Type B pancreatic cell (in vitro differentiated cells): ENCODE data around the gene CCAR1. TPM values are rescaled to one million over a fixed set of nuclear protein-coding genes. Genes with fewer than 3 reads are reported as not detected.
"Not testable (repeated sequence)": the region's sequence is repeated elsewhere in the genome, so short reads cannot be mapped to it uniquely, and the experiment has no call there.

ENCODE experiments used
- DNase-seq: peaks from one replicate; pipeline ENCODE4 v3.0.0; 2021; ENCODE audit warnings: mixed read lengths; ENCODE audit not compliant: unreplicated experiment; ENCODE audit errors: extremely low spot score
- H3K27ac Mint-ChIP-seq: 2 replicates; pipeline ENCODE4 v1.8.0; 2021; ENCODE audit warnings: mild to moderate bottlenecking, mixed read lengths
- H3K27me3 Mint-ChIP-seq: 2 replicates; pipeline ENCODE4 v1.8.0; 2021; ENCODE audit warnings: mixed read lengths
- H3K36me3 Mint-ChIP-seq: 2 replicates; pipeline ENCODE4 v1.8.0; 2021; ENCODE audit warnings: mixed read lengths
- H3K4me1 Mint-ChIP-seq: one replicate; pipeline ENCODE4 v1.8.0; 2021; ENCODE audit warnings: mixed read lengths; ENCODE audit not compliant: unreplicated experiment
- H3K4me3 Mint-ChIP-seq: 2 replicates; pipeline ENCODE4 v1.8.0; 2021; ENCODE audit warnings: mild to moderate bottlenecking, mixed read lengths
- H3K9me3 Mint-ChIP-seq: 2 replicates; pipeline ENCODE4 v1.8.0; 2021; ENCODE audit warnings: mixed read lengths
- microRNA-seq: library from miRNA; unstranded; fragments of <30 nt; microRNA quantifications from one replicate; pipeline ENCODE4, GENCODE V29; 2020
- total RNA-seq: library from RNA; stranded (reverse); gene quantifications from 2 replicates; pipeline ENCODE4 v1.2.1, GENCODE V29; 2021; ENCODE audit warnings: low replicate concordance
- TF ChIP-seq, protein P1 (sequence below): fragments of 200-600 bp; sonication (generic); conservative IDR thresholded peaks from 2 replicates; pipeline ENCODE4 v1.5.0; 2021; ENCODE audit warnings: antibody characterized with exemption, mild to moderate bottlenecking

The CCAR1 gene
- total RNA-seq, 1 donor from 2014 or later: 109 TPM

GRCh38 chr10:68837626-68838322 lies 116.7 kb downstream of the CCAR1 start:
- Mint-ChIP-seq H3K27me3 (no peaks in the 10 kb centered on the region), H3K9me3 (no peaks in the 10 kb centered on the region), H3K36me3 (no peaks in the 10 kb centered on the region), H3K27ac (no peak overlapping the region), H3K4me1 (no peaks in the 10 kb centered on the region), H3K4me3 (no peak overlapping the region)
- DNase-seq: no peak
- TF ChIP-seq, protein P1, sequence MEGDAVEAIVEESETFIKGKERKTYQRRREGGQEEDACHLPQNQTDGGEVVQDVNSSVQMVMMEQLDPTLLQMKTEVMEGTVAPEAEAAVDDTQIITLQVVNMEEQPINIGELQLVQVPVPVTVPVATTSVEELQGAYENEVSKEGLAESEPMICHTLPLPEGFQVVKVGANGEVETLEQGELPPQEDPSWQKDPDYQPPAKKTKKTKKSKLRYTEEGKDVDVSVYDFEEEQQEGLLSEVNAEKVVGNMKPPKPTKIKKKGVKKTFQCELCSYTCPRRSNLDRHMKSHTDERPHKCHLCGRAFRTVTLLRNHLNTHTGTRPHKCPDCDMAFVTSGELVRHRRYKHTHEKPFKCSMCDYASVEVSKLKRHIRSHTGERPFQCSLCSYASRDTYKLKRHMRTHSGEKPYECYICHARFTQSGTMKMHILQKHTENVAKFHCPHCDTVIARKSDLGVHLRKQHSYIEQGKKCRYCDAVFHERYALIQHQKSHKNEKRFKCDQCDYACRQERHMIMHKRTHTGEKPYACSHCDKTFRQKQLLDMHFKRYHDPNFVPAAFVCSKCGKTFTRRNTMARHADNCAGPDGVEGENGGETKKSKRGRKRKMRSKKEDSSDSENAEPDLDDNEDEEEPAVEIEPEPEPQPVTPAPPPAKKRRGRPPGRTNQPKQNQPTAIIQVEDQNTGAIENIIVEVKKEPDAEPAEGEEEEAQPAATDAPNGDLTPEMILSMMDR: no peak

DNA sequence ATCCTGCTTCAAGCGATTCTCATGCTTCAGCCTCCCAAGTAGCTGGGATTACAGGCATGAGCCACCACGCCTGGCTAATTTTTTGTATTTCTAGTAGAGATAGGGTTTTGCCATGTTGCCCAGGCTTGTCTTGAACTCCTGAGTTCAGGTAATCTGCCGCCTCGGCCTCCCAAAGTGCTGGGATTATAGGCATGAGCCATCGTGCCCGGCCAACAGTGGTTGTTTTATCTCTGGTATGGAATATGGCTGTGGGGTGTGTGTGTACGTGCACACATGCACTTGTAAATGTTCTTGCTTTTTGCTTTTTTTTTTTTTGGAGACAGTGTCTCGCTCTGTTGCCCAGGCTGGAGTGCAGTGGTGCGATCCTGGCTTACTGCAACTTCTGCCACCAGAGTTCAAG lies 119.6 kb downstream of the CCAR1 start:
- not testable (repeated sequence) for H3K4me3 Mint-ChIP-seq, H3K9me3 Mint-ChIP-seq, H3K4me1 Mint-ChIP-seq, DNase-seq, H3K27ac Mint-ChIP-seq, H3K36me3 Mint-ChIP-seq, H3K27me3 Mint-ChIP-seq

Small RNA genes lying within 50 kb of the gene (microRNA-seq; reads per million reads assigned to microRNA genes)
- not detected for gene MIR1254-1

Other genes with a start within 250 kb of the CCAR1 start
- 10.7 and 27.6 TPM in 2 replicates for gene DNA2, start 249.3 kb upstream of the CCAR1 start, total RNA-seq
- 26.1 and 28.6 TPM in 2 replicates for gene SLC25A16, start 193.7 kb upstream of the CCAR1 start, total RNA-seq
- 14.9 and 29.0 TPM in 2 replicates for gene TET1, start 160.9 kb upstream of the CCAR1 start, total RNA-seq
- 2.8 and 4.0 TPM in 2 replicates for gene STOX1, start 106.3 kb downstream of the CCAR1 start, total RNA-seq
- 28.7 and 44.2 TPM in 2 replicates for gene DDX50, start 180.1 kb downstream of the CCAR1 start, total RNA-seq
- gene DDX21, start 234.9 kb downstream of the CCAR1 start, total RNA-seq: 53.2 and 57.5 TPM in 2 replicates